ENCODE data around the gene FAM209A.

Gene FAM209A

GRCh38 chr20:56537997-56538396 lies 13.5 kb downstream of the FAM209A start:
- TF ChIP-seq, protein P1, sequence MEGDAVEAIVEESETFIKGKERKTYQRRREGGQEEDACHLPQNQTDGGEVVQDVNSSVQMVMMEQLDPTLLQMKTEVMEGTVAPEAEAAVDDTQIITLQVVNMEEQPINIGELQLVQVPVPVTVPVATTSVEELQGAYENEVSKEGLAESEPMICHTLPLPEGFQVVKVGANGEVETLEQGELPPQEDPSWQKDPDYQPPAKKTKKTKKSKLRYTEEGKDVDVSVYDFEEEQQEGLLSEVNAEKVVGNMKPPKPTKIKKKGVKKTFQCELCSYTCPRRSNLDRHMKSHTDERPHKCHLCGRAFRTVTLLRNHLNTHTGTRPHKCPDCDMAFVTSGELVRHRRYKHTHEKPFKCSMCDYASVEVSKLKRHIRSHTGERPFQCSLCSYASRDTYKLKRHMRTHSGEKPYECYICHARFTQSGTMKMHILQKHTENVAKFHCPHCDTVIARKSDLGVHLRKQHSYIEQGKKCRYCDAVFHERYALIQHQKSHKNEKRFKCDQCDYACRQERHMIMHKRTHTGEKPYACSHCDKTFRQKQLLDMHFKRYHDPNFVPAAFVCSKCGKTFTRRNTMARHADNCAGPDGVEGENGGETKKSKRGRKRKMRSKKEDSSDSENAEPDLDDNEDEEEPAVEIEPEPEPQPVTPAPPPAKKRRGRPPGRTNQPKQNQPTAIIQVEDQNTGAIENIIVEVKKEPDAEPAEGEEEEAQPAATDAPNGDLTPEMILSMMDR (IDR thresholded peaks at IDR 0.05; ENCODE audit: borderline replicate concordance, control extremely low read depth, extremely low read depth, insufficient read depth, missing control alignments): no peak
- in situ Hi-C loops (cut with MboI; ENCODE audit: low sequenced_read_pairs, unreplicated experiment): no loop called here
- no peak for DNase-seq (ENCODE audit: low spot score)

DNA sequence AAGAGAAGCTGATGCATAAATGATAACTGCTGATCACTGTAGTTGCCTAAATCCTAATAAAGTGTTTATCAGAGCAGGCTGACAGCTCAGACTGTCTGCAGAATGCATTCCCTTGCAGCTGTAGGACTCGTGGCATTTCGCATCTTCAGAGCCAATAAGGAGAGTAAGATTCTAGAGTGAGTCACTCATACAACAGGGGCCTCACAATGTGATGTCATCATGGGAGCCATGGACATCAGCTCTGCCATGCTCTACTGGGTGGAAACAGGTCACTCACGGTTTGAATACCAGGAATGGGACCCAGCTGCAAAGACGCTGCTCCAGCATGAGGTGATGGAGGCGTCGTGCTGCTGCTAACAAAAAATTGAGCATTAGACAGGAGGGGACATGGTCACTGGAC lies 15.9 kb downstream of the FAM209A start:
- TF ChIP-seq, protein P1 (IDR thresholded peaks at IDR 0.05; ENCODE audit: borderline replicate concordance, control extremely low read depth, extremely low read depth, insufficient read depth, missing control alignments): no peak
- in situ Hi-C loops (cut with MboI; ENCODE audit: low sequenced_read_pairs, unreplicated experiment): no loop called here
- no peak for DNase-seq (ENCODE audit: low spot score)

GRCh38 chr20:56542489-56543030 lies 18.0 kb downstream of the FAM209A start:
- TF ChIP-seq, protein P1 (IDR thresholded peaks at IDR 0.05; ENCODE audit: borderline replicate concordance, control extremely low read depth, extremely low read depth, insufficient read depth, missing control alignments): no peak
- no peak for DNase-seq (ENCODE audit: low spot score)
- in situ Hi-C loops (cut with MboI; ENCODE audit: low sequenced_read_pairs, unreplicated experiment): no loop called here

DNA sequence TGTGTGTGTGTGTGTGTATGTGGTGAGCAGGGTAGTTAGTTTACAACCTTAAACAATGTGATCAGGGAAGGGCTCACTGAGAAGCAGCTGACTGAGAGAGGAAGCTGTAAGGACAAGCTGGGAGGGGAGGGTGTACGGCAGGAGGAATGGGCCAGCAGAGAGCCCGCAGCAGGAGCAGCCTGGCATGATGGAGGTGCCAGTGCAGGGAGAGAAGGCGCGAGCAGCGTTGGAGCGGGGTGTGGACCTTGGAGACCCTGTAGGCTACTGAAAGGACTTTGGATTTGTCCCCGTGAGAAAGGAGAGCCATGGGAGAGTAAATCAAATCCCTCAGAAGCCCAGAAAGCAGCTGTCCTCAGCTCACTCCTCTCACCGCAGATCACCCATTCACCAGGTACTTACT lies 27.0 kb downstream of the FAM209A start:
- no peak for DNase-seq (ENCODE audit: low spot score)
- in situ Hi-C loops (cut with MboI; ENCODE audit: low sequenced_read_pairs, unreplicated experiment): no loop called here

GRCh38 chr20:56552911-56553629 lies 28.5 kb downstream of the FAM209A start:
- no peak for DNase-seq (ENCODE audit: low spot score)
- TF ChIP-seq, protein P1 (IDR thresholded peaks at IDR 0.05; ENCODE audit: borderline replicate concordance, control extremely low read depth, extremely low read depth, insufficient read depth, missing control alignments): no peak
- in situ Hi-C loops (cut with MboI; ENCODE audit: low sequenced_read_pairs, unreplicated experiment): no loop called here

More for the DNA sequence above, 27.0 kb downstream of the FAM209A start:
- TF ChIP-seq, protein P1 (IDR thresholded peaks at IDR 0.05; ENCODE audit: borderline replicate concordance, control extremely low read depth, extremely low read depth, insufficient read depth, missing control alignments): no peak

DNA sequence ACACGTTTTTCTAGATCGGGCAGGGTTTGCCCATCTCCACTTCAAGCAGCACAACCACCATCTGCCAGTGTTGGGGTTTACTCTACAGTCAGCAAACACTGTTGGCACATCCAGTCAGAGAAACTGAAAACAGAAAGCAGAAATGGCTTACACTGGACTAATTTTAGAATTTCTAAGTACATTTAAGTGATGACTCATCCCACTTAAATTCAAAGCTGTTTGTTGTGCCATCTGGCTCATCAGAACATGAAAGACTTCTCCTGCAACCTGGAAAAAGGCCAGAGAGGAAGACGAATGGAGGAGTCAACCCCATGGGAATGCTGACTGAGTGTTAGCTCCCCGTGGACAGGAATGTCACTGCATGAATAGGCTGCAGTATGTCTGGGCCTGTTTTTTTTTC lies 30.3 kb downstream of the FAM209A start:
- in situ Hi-C loops (cut with MboI; ENCODE audit: low sequenced_read_pairs, unreplicated experiment): no loop called here
- peak; percentile 57 for DNase-seq (ENCODE audit: low spot score)
- TF ChIP-seq, protein P1 (IDR thresholded peaks at IDR 0.05; ENCODE audit: borderline replicate concordance, control extremely low read depth, extremely low read depth, insufficient read depth, missing control alignments): no peak
